Vagina (tissue), 2 donors: ENCODE results near the gene SMIM28.

Experiments
- POLR2A ChIP-seq, 2 donors: fragments of 450-650 bp; IDR thresholded peaks; one replicate each; pipeline ENCODE4 v1.6.1; 2017; ENCODE audit warnings: antibody characterized with exemption in 2 of 2, mild to moderate bottlenecking in 2 of 2, moderate library complexity in 2 of 2
- TF ChIP-seq, protein P1 (sequence below), 3 experiments: fragments of 450-650 bp in 2 of 3; fragments of 200-600 bp in 1 of 3; sonication (generic) in 1 of 3; IDR thresholded peaks; one replicate each; pipeline ENCODE4 v1.5.1; 2017 to 2019; ENCODE audit warnings: antibody characterized with exemption in 3 of 3, mild to moderate bottlenecking in 2 of 3, moderate library complexity in 2 of 3

DNA sequence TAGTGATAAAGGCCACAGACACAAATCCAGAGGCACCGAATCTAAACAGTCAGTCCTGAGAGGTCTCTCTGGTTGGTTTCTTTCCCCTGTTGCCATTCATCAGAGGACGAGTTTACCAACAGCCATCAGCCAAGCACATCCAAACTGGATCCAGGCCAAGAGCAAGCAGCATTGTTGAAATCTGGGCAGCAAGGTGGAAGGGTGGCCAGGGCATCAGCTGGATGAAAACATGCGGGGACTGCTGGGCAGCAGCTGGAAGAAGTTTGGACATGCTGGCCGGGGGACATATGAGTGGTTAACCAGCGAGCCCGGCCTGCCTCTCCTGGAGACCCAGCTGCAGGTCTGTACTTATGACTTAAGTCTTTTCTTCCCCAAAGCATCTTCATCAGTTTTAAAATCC, at the start of gene SMIM28:
- TF ChIP-seq, protein P1, sequence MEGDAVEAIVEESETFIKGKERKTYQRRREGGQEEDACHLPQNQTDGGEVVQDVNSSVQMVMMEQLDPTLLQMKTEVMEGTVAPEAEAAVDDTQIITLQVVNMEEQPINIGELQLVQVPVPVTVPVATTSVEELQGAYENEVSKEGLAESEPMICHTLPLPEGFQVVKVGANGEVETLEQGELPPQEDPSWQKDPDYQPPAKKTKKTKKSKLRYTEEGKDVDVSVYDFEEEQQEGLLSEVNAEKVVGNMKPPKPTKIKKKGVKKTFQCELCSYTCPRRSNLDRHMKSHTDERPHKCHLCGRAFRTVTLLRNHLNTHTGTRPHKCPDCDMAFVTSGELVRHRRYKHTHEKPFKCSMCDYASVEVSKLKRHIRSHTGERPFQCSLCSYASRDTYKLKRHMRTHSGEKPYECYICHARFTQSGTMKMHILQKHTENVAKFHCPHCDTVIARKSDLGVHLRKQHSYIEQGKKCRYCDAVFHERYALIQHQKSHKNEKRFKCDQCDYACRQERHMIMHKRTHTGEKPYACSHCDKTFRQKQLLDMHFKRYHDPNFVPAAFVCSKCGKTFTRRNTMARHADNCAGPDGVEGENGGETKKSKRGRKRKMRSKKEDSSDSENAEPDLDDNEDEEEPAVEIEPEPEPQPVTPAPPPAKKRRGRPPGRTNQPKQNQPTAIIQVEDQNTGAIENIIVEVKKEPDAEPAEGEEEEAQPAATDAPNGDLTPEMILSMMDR (IDR thresholded peaks at IDR 0.05): no peak
- TF ChIP-seq POLR2A (IDR thresholded peaks at IDR 0.05): no peak
